Gastroesophageal sphincter (tissue), 3 donors: ENCODE results near the gene FEM1B.

Source experiments
- CTCF ChIP-seq, 4 experiments: fragments of 200-600 bp in 2 of 4; fragments of 450-650 bp in 2 of 4; sonication (generic) in 1 of 4; IDR thresholded peaks; one replicate each; pipeline ENCODE4 v1.5.1; 2017 to 2019; ENCODE audit warnings: antibody characterized with exemption in 4 of 4, mild to moderate bottlenecking in 2 of 4, moderate library complexity in 2 of 4
- EP300 ChIP-seq: sonication (generic); formaldehyde crosslinking; IDR thresholded peaks from one replicate; pipeline ENCODE4 v1.6.1; 2017; ENCODE audit warnings: antibody characterized with exemption, mild to moderate bottlenecking
- POLR2A ChIP-seq, 2 donors: fragments of 450-650 bp; IDR thresholded peaks; one replicate each; pipeline ENCODE4 v1.6.1; 2017; ENCODE audit warnings: antibody characterized with exemption in 2 of 2, mild to moderate bottlenecking in 2 of 2, moderate library complexity in 1 of 2
- POLR2AphosphoS5 ChIP-seq: sonication (generic); formaldehyde crosslinking; IDR thresholded peaks from one replicate; pipeline ENCODE4 v1.6.1; 2017; ENCODE audit warnings: antibody characterized with exemption

GRCh38 chr15:68228143-68228970, 49.2 kb upstream of the FEM1B start:
- TF ChIP-seq CTCF (IDR thresholded peaks at IDR 0.05) (no peak), POLR2A (IDR thresholded peaks at IDR 0.05) (no peak), POLR2AphosphoS5 (no peak), EP300 (no peak)
